SK-N-MC (cell line): ENCODE results near the gene KRTAP5-8.

Source experiments
- EZH2 ChIP-seq: fragments of 200-600 bp; sonication (generic); IDR thresholded peaks from one replicate; pipeline ENCODE4 v1.6.1; 2017; ENCODE audit warnings: antibody characterized with exemption
- POLR2AphosphoS5 ChIP-seq: IDR thresholded peaks from 2 replicates; pipeline ENCODE4 v1.6.1; 2012; ENCODE audit warnings: mild to moderate bottlenecking, low read depth, low read length, borderline replicate concordance

GRCh38 chr11:71564430-71564829 lies 26.6 kb downstream of the KRTAP5-8 start:
- TF ChIP-seq EZH2 = no peak
- TF ChIP-seq POLR2AphosphoS5 = no peak
